ENCODE data around the gene C21orf91. TPM values are rescaled to one million over a fixed set of nuclear protein-coding genes. Genes with fewer than 3 reads are reported as not detected.

Gene C21orf91
- total RNA-seq, 1 donor from 2014 or later, result 35.8 TPM

DNA sequence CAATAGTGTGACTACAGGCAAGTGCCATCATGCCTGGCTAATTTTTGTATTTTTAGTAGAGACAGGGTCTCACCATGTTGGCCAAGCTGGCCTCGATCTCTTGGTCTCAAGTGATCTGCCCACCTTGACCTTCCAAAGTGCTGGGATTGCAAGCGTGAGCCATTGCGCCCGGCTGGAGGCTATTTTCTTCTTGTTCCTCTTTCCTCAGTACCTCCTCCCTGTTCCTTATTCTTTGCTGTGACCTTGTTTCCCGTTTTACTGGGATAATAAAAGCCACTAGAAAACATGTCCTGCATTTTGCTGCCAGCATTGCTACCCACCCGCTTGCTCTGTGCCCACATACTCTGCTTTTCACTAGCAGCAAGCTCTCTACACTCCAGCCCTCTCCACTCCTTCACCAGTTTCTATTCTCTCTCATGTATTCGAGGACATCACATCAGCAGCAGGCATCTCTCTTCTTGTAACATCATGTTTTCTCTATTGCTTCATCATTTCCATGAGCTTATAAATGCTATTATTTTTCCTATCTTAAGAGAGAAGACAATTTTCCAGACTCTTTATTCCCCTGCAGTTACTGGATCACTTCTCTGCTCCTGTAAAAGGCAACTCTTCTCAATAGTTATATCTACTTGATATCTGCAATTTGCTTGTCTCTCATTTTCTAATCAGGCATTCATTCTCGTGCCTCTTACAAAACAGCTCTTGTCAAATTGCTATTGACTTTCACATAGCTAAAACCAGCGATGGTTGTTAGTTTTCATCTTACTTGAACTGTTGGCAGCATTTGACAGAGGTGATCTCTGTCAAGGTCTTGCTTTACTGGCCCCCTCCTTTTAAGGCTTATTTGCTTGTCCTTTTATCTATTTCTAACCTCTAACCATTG is 34.5 kb upstream of the C21orf91 start:
- no peak overlapping the region for H3K27ac Mint-ChIP-seq
- no peaks in the 10 kb centered on the region for H3K36me3 Mint-ChIP-seq
- peaks cover 10% of the 10 kb centered on the region for H3K9me3 Mint-ChIP-seq
- no peaks in the 10 kb centered on the region for H3K4me1 Mint-ChIP-seq (ENCODE audit: unreplicated experiment)
- H3K27me3 Mint-ChIP-seq, result peaks cover 25% of the 10 kb centered on the region
- no peak overlapping the region for H3K4me3 Mint-ChIP-seq
- DNase-seq (ENCODE audit: extremely low spot score, unreplicated experiment), result no peak
- TF ChIP-seq CTCF (conservative IDR thresholded peaks at IDR 0.05), result no peak

DNA sequence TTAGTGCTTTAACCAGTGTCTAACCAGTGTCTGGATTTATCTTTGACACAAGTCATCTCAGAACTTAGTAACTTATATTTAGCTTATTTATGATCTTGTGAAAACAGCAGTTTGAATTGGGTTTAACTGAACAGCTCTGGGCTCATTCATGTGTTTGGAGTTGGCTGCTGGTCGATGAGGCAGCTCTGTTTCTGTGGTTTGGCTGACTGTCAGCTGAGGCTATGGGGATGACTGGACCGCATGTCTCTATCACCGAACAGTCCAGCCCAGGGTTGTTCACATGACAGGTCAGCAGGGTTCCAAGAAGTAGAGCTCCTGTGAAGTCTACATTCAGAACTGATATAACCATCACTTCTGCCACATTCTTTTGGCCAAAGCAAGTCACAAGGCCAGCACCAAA is 29.1 kb upstream of the C21orf91 start:
- Mint-ChIP-seq H3K4me1 (ENCODE audit: unreplicated experiment) (no peaks in the 10 kb centered on the region), H3K27ac (no peak overlapping the region)
- TF ChIP-seq CTCF (conservative IDR thresholded peaks at IDR 0.05), result no peak

GRCh38 chr21:17841103-17841502 is 21.9 kb upstream of the C21orf91 start:
- H3K4me1 Mint-ChIP-seq (ENCODE audit: unreplicated experiment), result peaks cover 12% of the 10 kb centered on the region
- H3K27ac Mint-ChIP-seq, result no peak overlapping the region
- no peak for DNase-seq (ENCODE audit: extremely low spot score, unreplicated experiment)
- H3K4me3 Mint-ChIP-seq, result no peak overlapping the region
- peaks cover 6% of the 10 kb centered on the region for H3K27me3 Mint-ChIP-seq
- no peak for TF ChIP-seq CTCF (conservative IDR thresholded peaks at IDR 0.05)
- H3K9me3 Mint-ChIP-seq, result peaks cover 4% of the 10 kb centered on the region
- H3K36me3 Mint-ChIP-seq, result no peaks in the 10 kb centered on the region

More for the DNA sequence above, 29.1 kb upstream of the C21orf91 start:
- peaks cover 19% of the 10 kb centered on the region for H3K27me3 Mint-ChIP-seq
- no peak overlapping the region for H3K4me3 Mint-ChIP-seq
- no peaks in the 10 kb centered on the region for H3K9me3 Mint-ChIP-seq
- no peaks in the 10 kb centered on the region for H3K36me3 Mint-ChIP-seq
- DNase-seq (ENCODE audit: extremely low spot score, unreplicated experiment), result no peak

DNA sequence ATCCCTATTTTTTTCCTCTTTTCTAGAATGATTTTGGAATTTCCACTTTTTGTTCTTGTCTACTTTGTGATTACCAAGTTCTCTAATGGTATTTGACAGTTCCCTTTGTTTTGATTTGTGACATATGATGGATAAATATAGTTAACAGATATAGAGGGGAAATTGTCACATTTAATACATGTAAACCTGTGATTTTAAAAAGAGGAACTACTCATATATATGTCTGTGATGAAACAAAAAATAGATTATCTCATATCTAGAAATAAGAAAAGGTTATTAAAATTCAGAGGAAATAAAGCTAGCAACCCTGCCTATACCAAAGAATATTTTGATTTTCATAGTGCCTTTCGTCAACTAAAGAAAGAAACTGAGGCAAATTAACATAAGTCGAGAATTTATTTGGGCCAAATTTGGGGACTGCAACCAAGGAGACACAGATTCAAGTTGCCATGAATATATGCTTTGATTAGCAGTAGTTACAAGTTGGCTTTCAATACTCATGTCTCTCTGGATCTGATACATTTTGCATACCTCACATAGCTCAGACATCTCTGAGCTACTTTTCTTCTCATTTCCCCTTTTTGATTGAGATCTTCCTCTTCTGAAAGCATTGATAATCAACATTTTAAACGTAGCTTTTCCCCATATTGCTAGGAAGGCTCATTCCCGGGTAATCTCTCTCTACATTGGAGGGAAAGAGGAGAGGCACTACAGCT is 15.6 kb upstream of the C21orf91 start:
- Mint-ChIP-seq H3K9me3 (peaks cover 8% of the 10 kb centered on the region), H3K27ac (no peak overlapping the region), H3K36me3 (no peaks in the 10 kb centered on the region), H3K27me3 (peaks cover 12% of the 10 kb centered on the region), H3K4me3 (no peak overlapping the region), H3K4me1 (ENCODE audit: unreplicated experiment) (no peaks in the 10 kb centered on the region)
- DNase-seq (ENCODE audit: extremely low spot score, unreplicated experiment), result no peak
- TF ChIP-seq CTCF (conservative IDR thresholded peaks at IDR 0.05), result no peak

- no peak for DNase-seq (ENCODE audit: extremely low spot score, unreplicated experiment)
- TF ChIP-seq CTCF (conservative IDR thresholded peaks at IDR 0.05), result no peak
- Mint-ChIP-seq H3K27me3 (peaks cover 12% of the 10 kb centered on the region), H3K4me3 (no peak overlapping the region), H3K36me3 (no peaks in the 10 kb centered on the region), H3K9me3 (peaks cover 4% of the 10 kb centered on the region), H3K4me1 (ENCODE audit: unreplicated experiment) (no peaks in the 10 kb centered on the region), H3K27ac (no peak overlapping the region)
These were observed 10.3 kb upstream of the C21orf91 start for GRCh38 chr21:17829472-17829871.
